Liver (tissue), 9 donors: ENCODE data around the gene SNAPC1. TPM values are rescaled to one million over a fixed set of nuclear protein-coding genes. Genes with fewer than 3 reads are reported as not detected.

Source experiments
- DNase-seq: peaks from one replicate; pipeline ENCODE4 v3.0.0-alpha.2; 2017; ENCODE audit warnings: low spot score
- H3K27ac ChIP-seq, 2 donors: one replicate each; pipeline ENCODE4 v1.7.0; 2013; ENCODE audit warnings: inconsistent platforms in 2 of 2, low read length in 2 of 2, control low read depth in 1 of 2, low read depth in 1 of 2, mild to moderate bottlenecking in 1 of 2
- H3K27me3 ChIP-seq, 4 donors: one replicate each; pipeline versions ENCODE4 v1.6.1 to v1.7.0; 2013; ENCODE audit warnings: low read length in 3 of 4, inconsistent platforms in 1 of 4, mild to moderate bottlenecking in 1 of 4, moderate library complexity in 1 of 4; ENCODE audit not compliant: control insufficient read depth in 4 of 4, insufficient read depth in 4 of 4
- H3K36me3 ChIP-seq, 4 donors: one replicate each; pipeline versions ENCODE4 v1.6.1 to v1.7.0; 2013; ENCODE audit warnings: low read length in 3 of 4, mild to moderate bottlenecking in 3 of 4, low read depth in 1 of 4, moderate library complexity in 1 of 4; ENCODE audit not compliant: control insufficient read depth in 4 of 4, insufficient read depth in 3 of 4
- H3K4me1 ChIP-seq, 4 donors: one replicate each; pipeline versions ENCODE4 v1.6.1 to v1.7.0; 2013; ENCODE audit warnings: low read length in 3 of 4, mild to moderate bottlenecking in 3 of 4, moderate library complexity in 1 of 4; ENCODE audit not compliant: control insufficient read depth in 4 of 4, insufficient read depth in 4 of 4
- H3K4me3 ChIP-seq, 3 donors: one replicate each; pipeline versions ENCODE4 v1.6.1 to v1.7.0; 2013; ENCODE audit warnings: low read length in 3 of 3, control low read depth in 1 of 3, low read depth in 1 of 3, mild to moderate bottlenecking in 1 of 3
- H3K9ac ChIP-seq, 2 donors: one replicate each; pipeline ENCODE4 v1.7.0; 2013; ENCODE audit warnings: low read length in 2 of 2, mild to moderate bottlenecking in 2 of 2, moderate library complexity in 2 of 2, control low read depth in 1 of 2, low read depth in 1 of 2
- H3K9me3 ChIP-seq, 4 donors: one replicate each; pipeline versions ENCODE4 v1.6.1 to v1.7.0; 2013; ENCODE audit warnings: low read length in 3 of 4; ENCODE audit not compliant: control insufficient read depth in 4 of 4
- ATF3 ChIP-seq: IDR thresholded peaks from 2 replicates; pipeline ENCODE4 v1.6.1; 2016; ENCODE audit warnings: antibody characterized with exemption
- CTCF ChIP-seq: fragments of 150-350 bp; IDR thresholded peaks from 2 replicates; pipeline ENCODE4 v1.5.1; 2017; ENCODE audit warnings: improper control_type of control experiment, low read depth, low read length; ENCODE audit not compliant: missing input control
- EGR1 ChIP-seq, 2 donors: IDR thresholded peaks; 2 replicates each; pipeline ENCODE4 v1.6.1; 2016 to 2018; ENCODE audit warnings: antibody characterized with exemption in 2 of 2, low read depth in 2 of 2
- FOXA1 ChIP-seq: IDR thresholded peaks from 2 replicates; pipeline ENCODE4 v1.6.1; 2016; ENCODE audit warnings: antibody characterized with exemption
- FOXA2 ChIP-seq: IDR thresholded peaks from 2 replicates; pipeline ENCODE4 v1.6.1; 2016; ENCODE audit warnings: antibody characterized with exemption
- GABPA ChIP-seq, 2 donors: IDR thresholded peaks in 1 of 2; conservative IDR thresholded peaks in 1 of 2; 2 replicates each; pipeline ENCODE4 v1.6.1; 2016; ENCODE audit warnings: antibody characterized with exemption in 2 of 2, mild to moderate bottlenecking in 1 of 2, moderate library complexity in 1 of 2
- HNF4A ChIP-seq, 2 donors: conservative IDR thresholded peaks; 2 replicates each; pipeline ENCODE4 v1.6.1; 2016; ENCODE audit warnings: antibody characterized with exemption in 2 of 2, mild to moderate bottlenecking in 2 of 2
- HNF4G ChIP-seq: IDR thresholded peaks from 2 replicates; pipeline ENCODE4 v1.6.1; 2016; ENCODE audit warnings: antibody characterized with exemption
- JUND ChIP-seq, 2 donors: IDR thresholded peaks; 2 replicates each; pipeline ENCODE4 v1.6.1; 2016; ENCODE audit warnings: antibody characterized with exemption in 2 of 2
- MAX ChIP-seq: IDR thresholded peaks from 2 replicates; pipeline ENCODE4 v1.6.1; 2016; ENCODE audit warnings: antibody characterized with exemption
- NR2F2 ChIP-seq: IDR thresholded peaks from 2 replicates; pipeline ENCODE4 v1.6.1; 2016; ENCODE audit warnings: antibody characterized with exemption
- RAD21 ChIP-seq, 2 donors: IDR thresholded peaks; 2 replicates each; pipeline ENCODE4 v1.6.1; 2016; ENCODE audit warnings: antibody characterized with exemption in 2 of 2, mild to moderate bottlenecking in 2 of 2
- REST ChIP-seq: IDR thresholded peaks from 2 replicates; pipeline ENCODE4 v1.6.1; 2016; ENCODE audit warnings: antibody characterized with exemption, mild to moderate bottlenecking
- RXRA ChIP-seq, 2 donors: IDR thresholded peaks; 2 replicates each; pipeline ENCODE4 v1.6.1; 2017 to 2018; ENCODE audit warnings: antibody characterized with exemption in 2 of 2, mild to moderate bottlenecking in 1 of 2
- SP1 ChIP-seq: IDR thresholded peaks from 2 replicates; pipeline ENCODE4 v1.6.1; 2018; ENCODE audit warnings: antibody characterized with exemption, mild to moderate bottlenecking
- TAF1 ChIP-seq: conservative IDR thresholded peaks from 2 replicates; pipeline ENCODE4 v1.6.1; 2016; ENCODE audit warnings: antibody characterized with exemption, mild to moderate bottlenecking
- YY1 ChIP-seq: IDR thresholded peaks from 2 replicates; pipeline ENCODE4 v1.6.1; 2016; ENCODE audit warnings: antibody characterized with exemption, mild to moderate bottlenecking
- WGBS: extraction: QIAGEN DNeasy Blood & Tissue Kit; methylation state at CpG from one replicate; pipeline ENCODE4 v1.1.7; 2013; 5-methylcytosine and 5-hydroxymethylcytosine counted together
- polyA plus RNA-seq, 2 donors: library from polyadenylated mRNA; stranded (reverse) in 1 of 2; unstranded in 1 of 2; fragments of 200-250 nt in 1 of 2; fragments of >200 nt in 1 of 2; fragmentation: Nextera tagmentation in 1 of 2; extraction: Ambion mirVana in 1 of 2; gene quantifications; one replicate each; pipeline versions ENCODE4 v1.2.1 to v1.2.3, GENCODE V29; 2013 to 2015
- total RNA-seq, 2 donors: library from RNA; depleted of rRNA; stranded (reverse); fragments of >200 nt; gene quantifications; one replicate each; pipeline ENCODE4 v1.2.3, GENCODE V29; 2014
- TF ChIP-seq, protein P1 (sequence below): IDR thresholded peaks from 2 replicates; pipeline ENCODE4 v1.6.1; 2016; ENCODE audit warnings: antibody characterized with exemption
- donor health status: healthy.
- donor health status: healthy.
- donor health status: healthy.
- donor health status: healthy.
- donor health status: healthy.

SNAPC1 gene
- total and polyA plus RNA-seq, 4 donors, result 1.2 to 2.3 (median 1.7) TPM

GRCh38 chr14:61736751-61737150 lies 25.5 kb upstream of the SNAPC1 start:
- Histone ChIP-seq H3K36me3 (peaks cover 6 to 67% (median 57%) of the 10 kb centered on the region in 4 donors), H3K9me3 (no peaks in the 10 kb centered on the region), H3K4me3 (no peak overlapping the region), H3K9ac (no peak overlapping the region), H3K27me3 (no peaks in the 10 kb centered on the region), H3K27ac (no peak overlapping the region), H3K4me1 (peaks cover 0 to 2% (median 0%) of the 10 kb centered on the region in 4 donors)
- TF ChIP-seq NR2F2 (no peak), HNF4G (no peak), REST (no peak), FOXA1 (no peak), MAX (no peak), CTCF (no peak), HNF4A (conservative IDR thresholded peaks at IDR 0.05) (no peak), RAD21 (IDR thresholded peaks at IDR 0.05) (no peak), TAF1 (no peak), JUND (IDR thresholded peaks at IDR 0.05) (no peak)
- TF ChIP-seq, protein P1, sequence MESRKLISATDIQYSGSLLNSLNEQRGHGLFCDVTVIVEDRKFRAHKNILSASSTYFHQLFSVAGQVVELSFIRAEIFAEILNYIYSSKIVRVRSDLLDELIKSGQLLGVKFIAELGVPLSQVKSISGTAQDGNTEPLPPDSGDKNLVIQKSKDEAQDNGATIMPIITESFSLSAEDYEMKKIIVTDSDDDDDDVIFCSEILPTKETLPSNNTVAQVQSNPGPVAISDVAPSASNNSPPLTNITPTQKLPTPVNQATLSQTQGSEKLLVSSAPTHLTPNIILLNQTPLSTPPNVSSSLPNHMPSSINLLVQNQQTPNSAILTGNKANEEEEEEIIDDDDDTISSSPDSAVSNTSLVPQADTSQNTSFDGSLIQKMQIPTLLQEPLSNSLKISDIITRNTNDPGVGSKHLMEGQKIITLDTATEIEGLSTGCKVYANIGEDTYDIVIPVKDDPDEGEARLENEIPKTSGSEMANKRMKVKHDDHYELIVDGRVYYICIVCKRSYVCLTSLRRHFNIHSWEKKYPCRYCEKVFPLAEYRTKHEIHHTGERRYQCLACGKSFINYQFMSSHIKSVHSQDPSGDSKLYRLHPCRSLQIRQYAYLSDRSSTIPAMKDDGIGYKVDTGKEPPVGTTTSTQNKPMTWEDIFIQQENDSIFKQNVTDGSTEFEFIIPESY, result no peak
- 80% methylated on average over 4 of the region's 4 CpGs for WGBS
- no peak for DNase-seq

DNA sequence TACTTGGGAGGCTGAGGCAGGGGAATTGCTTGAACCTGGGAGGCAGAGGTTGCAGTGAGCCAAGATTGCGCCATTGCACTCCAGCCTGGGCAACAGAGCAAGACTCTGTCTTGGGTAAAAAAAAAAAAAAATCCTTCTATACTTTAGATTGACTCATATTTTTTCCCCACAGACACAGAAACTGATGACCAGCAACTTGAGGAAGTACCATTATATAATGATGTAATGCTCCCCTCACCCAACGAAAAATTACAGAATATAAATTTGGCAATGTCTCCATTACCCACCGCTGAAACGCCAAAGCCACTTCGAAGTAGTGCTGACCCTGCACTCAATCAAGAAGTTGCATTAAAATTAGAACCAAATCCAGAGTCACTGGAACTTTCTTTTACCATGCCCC lies 24.3 kb upstream of the SNAPC1 start:
- no peaks in the 10 kb centered on the region for H3K9me3 ChIP-seq
- no peak overlapping the region for H3K9ac ChIP-seq
- H3K27me3 ChIP-seq, result no peaks in the 10 kb centered on the region
- H3K4me3 ChIP-seq, result no peak overlapping the region
- peaks cover 0 to 2% (median 0%) of the 10 kb centered on the region in 4 donors for H3K4me1 ChIP-seq
- whole genome bisulfite sequencing, result 88% methylated on average over 5 of the region's 5 CpGs
- H3K36me3 ChIP-seq, result peaks cover 6 to 69% (median 63%) of the 10 kb centered on the region in 4 donors
- no peak overlapping the region for H3K27ac ChIP-seq
- DNase-seq, result no peak
- no peak for TF ChIP-seq FOXA2
- no peak for TF ChIP-seq JUND (IDR thresholded peaks at IDR 0.05)
- no peak for TF ChIP-seq RXRA (IDR thresholded peaks at IDR 0.05)
- TF ChIP-seq FOXA1, result no peak
- no peak for TF ChIP-seq TAF1
- TF ChIP-seq ATF3, result no peak
- TF ChIP-seq HNF4A (conservative IDR thresholded peaks at IDR 0.05), result no peak
- TF ChIP-seq, protein P1, result no peak
- no peak for TF ChIP-seq MAX
- TF ChIP-seq RAD21 (IDR thresholded peaks at IDR 0.05), result no peak
- no peak for TF ChIP-seq GABPA (IDR thresholded peaks at IDR 0.05 in 1 of 2, conservative IDR thresholded peaks at IDR 0.05 in 1 of 2)
- no peak for TF ChIP-seq NR2F2
- no peak for TF ChIP-seq SP1
- no peak for TF ChIP-seq YY1
- no peak for TF ChIP-seq CTCF
- TF ChIP-seq HNF4G, result no peak
- no peak for TF ChIP-seq EGR1 (IDR thresholded peaks at IDR 0.05; ENCODE audit: low read depth in 2 of 2)
